ENCODE results near the gene HEG1.

DNA sequence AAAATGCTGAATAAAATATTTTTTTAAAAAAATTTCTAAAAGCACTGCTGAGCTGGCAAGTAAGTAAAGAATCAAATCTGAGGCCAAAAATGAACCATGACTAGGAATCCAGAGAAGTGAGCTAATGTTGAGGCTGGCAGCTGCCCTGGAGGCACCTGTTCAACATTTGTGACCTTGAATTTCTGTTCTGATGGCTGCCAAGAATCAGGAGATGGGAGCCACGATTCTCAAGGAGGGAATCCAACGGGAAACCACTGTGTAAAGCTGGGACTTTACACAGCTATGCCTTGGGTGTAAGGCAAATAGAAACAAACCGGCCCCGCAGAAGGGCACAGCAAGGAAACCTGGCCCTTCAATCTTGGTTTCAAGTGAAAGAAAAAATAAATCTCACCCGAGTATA lies 22.7 kb downstream of the HEG1 start:
- TF ChIP-seq, protein P1, sequence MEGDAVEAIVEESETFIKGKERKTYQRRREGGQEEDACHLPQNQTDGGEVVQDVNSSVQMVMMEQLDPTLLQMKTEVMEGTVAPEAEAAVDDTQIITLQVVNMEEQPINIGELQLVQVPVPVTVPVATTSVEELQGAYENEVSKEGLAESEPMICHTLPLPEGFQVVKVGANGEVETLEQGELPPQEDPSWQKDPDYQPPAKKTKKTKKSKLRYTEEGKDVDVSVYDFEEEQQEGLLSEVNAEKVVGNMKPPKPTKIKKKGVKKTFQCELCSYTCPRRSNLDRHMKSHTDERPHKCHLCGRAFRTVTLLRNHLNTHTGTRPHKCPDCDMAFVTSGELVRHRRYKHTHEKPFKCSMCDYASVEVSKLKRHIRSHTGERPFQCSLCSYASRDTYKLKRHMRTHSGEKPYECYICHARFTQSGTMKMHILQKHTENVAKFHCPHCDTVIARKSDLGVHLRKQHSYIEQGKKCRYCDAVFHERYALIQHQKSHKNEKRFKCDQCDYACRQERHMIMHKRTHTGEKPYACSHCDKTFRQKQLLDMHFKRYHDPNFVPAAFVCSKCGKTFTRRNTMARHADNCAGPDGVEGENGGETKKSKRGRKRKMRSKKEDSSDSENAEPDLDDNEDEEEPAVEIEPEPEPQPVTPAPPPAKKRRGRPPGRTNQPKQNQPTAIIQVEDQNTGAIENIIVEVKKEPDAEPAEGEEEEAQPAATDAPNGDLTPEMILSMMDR (IDR thresholded peaks at IDR 0.05 in 4 of 5, conservative IDR thresholded peaks at IDR 0.05 in 1 of 5), result no peak
- no peak for TF ChIP-seq POLR2A (IDR thresholded peaks at IDR 0.05)

Measured in gastrocnemius medialis (tissue), 4 donors.